Activated naive CD8-positive, alpha-beta T cell treated with anti-CD3 and anti-CD28 coated beads, Interleukin-2, amount 50 U/mL, for 24 hours (primary cell): ENCODE data around the gene RAD51B.

Source experiments
- ATAC-seq: fragments of 150-1000 bp; cut with Tn5 transposase; one replicate; pipeline ENCODE4 v1.10.0; 2021
- DNase-seq: peaks from one replicate; pipeline ENCODE4 v3.0.0; 2021
- H3K27ac Mint-ChIP-seq: one replicate; pipeline ENCODE4 v1.8.0; 2021; ENCODE audit warnings: mild to moderate bottlenecking, mixed read lengths
- H3K27me3 Mint-ChIP-seq: one replicate; pipeline ENCODE4 v1.8.0; 2021; ENCODE audit warnings: mixed read lengths
- H3K36me3 Mint-ChIP-seq: one replicate; pipeline ENCODE4 v1.8.0; 2021; ENCODE audit warnings: low read depth, mixed read lengths
- H3K4me1 Mint-ChIP-seq: one replicate; pipeline ENCODE4 v1.8.0; 2021; ENCODE audit warnings: mixed read lengths
- H3K4me3 Mint-ChIP-seq: one replicate; pipeline ENCODE4 v1.8.0; 2021; ENCODE audit warnings: mild to moderate bottlenecking, moderate library complexity, mixed read lengths
- H3K9me3 Mint-ChIP-seq: one replicate; pipeline ENCODE4 v1.8.0; 2021; ENCODE audit warnings: mixed read lengths

Gene RAD51B

GRCh38 chr14:68777644-68778043 is 958.1 kb downstream of the RAD51B start:
- Mint-ChIP-seq H3K9me3 (peaks cover 8% of the 10 kb centered on the region), H3K27me3 (no peaks in the 10 kb centered on the region), H3K4me3 (no peak overlapping the region), H3K4me1 (peaks cover 63% of the 10 kb centered on the region), H3K27ac (no peak overlapping the region), H3K36me3 (no peaks in the 10 kb centered on the region)
- ATAC-seq: no peak
- DNase-seq: no peak
